GM19025 (cell line): Measurements from ENCODE around the gene PTPN4.

Experiments
- ATAC-seq: cut with Tn5 transposase; IDR thresholded peaks from one replicate; pipeline ENCODE4 v1.9.1; 2021; ENCODE audit warnings: mild to moderate bottlenecking, low read depth, moderate library complexity; ENCODE audit not compliant: unreplicated experiment

The PTPN4 gene

DNA sequence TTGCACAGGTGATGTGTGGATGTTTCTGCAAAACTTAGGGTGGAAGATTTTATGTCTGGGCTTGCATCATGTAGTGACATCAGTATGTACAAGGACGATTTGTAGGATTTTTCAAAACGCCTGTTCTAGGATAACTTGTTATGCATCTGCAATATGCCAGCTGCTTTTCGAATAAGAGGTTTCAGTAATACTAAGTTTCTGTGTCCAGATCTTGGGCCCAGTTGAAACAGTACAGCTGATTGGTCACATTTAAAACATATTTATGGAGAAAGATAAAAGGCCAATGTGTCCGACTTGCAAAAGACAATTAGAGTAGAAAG, 1.2 kb downstream of the PTPN4 start:
- ATAC-seq: no peak

DNA sequence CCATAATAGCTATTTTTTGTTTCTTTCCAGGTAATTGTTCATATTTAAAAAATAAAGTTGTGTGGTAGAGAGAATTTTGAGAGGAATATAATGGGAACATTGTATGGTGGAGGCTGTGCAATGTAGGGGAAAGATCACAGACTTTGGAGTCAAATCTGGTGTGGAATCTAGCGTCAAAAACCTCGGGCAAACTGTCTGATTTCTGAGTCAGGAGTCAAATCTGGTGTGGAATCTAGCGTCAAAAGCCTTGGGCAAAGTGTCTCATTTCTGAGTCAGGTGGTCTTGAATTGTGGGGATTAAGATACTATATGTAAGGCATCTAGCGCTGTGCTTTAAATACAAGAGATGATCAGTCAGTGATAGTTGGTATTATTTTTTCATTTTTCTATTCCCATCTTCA, 5.1 kb downstream of the PTPN4 start:
- no peak for ATAC-seq

DNA sequence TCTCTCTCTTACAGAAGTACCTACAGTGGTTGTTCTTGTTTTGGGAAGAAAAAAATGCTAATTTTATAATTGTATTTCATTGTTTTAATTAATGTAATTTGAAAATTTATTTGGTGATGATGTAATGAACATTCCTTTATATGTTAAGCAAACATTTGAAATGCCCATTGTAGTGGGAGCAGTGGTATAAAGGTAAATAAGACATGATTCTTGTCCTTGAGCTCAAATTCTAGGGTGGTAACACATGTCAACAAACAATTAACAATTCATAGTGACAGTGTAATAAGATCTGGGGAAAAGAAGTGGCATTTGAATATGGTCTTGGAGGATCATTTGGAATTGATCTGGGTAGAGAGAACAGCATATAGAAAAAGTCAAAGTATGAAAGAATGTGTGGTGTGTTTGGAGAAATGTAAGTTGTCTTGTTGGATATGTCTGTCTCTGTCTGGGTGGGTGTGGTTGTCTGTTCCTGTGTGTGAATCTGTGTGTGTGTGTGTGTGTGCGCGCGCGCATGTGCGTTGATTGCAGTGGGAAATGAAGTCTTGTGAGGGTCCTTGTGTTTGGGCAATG, 5.8 kb downstream of the PTPN4 start:
- ATAC-seq: no peak

DNA sequence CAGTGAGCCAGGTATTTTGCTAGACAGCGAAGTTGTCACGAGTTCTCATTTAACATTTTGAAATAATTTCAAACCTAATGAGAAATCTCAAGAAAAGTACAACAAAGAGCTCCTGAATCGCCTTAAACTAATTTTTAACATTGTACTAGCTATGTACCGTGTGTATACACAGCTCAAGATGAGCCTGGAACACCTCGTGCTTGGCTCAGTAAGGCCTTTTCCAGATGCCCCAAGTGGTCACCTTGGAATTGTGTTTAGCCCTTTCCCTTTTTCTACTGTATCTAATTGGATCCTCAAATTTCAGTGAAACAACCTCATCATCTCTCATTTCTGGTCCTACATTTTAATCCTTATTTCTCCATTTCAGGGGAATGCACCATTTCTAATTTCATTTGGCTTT, 7.2 kb downstream of the PTPN4 start:
- ATAC-seq: no peak

DNA sequence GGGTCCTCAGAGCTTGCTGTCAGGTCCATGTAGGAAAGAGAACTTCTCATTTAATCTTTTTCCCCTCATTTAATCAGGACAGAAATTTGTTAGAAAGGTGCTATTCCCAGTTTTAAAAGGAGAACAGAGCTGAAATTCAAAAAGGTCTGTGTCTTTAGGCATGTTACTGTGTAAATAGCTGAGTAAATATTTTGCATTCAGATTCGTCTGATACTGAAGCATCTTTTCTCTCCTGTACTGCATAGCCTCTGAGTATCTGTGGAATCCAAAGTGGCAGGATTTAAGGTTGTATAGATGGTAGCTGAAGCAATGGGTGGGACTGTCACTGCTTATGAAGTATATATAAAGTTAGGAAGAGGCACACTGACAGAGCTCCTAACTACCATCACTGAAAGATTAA, 9.0 kb downstream of the PTPN4 start:
- ATAC-seq: no peak

DNA sequence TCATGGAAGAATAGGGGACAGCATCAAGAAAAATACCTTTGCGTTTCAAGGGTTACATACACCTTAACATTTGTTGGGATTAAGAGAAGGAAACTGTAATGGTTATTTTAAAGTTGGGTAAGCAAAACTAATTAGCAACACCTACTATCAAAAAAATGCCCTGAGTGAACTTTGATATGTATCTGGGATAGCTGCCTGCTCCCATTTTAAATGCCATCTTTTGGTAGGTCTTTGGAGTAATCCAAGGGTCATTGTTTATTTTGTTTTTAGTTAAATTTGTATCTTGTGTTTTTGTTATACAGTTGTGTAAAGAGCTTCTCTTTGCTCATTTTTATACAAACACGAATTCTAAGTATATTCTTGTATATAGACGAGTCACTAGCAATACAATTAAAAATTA, 9.9 kb downstream of the PTPN4 start:
- no peak for ATAC-seq

DNA sequence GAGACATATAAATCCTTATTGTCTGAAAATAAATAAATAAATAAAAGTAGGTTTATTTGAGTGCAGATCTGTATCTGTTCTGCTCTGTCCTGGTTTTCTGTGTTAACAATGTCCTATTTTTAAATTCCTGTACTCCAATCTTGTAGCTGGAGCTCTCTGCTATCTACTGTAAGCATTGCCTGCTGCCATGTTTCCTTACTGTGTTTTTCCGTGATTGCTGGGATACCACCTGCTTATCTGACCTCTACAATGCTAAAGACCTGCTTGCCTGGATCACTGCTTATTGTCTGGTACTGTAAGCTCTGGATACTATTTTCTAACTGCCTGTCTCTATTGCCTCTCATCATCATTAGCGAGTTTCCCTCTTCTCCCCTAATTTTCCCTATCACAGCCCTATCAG, 11.6 kb downstream of the PTPN4 start:
- ATAC-seq: no peak

DNA sequence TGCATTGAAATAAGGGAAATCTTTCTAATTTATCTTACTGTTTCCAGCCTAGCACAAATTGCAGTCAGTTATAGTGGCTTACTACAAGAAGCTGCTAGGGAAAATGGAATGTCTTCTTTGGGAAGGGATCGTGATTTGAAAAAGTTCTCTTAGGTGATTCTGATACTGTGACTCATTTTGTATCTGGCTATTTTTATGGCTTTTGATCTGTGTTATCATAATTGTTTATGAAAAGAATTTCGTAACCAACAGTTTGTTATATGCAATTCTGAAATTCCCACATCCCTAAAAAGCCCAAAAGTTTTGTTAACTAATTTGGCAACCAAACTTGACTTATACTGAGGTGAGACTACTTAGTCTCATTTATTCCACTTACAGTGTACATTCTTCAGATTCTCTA, 12.4 kb downstream of the PTPN4 start:
- ATAC-seq: no peak

DNA sequence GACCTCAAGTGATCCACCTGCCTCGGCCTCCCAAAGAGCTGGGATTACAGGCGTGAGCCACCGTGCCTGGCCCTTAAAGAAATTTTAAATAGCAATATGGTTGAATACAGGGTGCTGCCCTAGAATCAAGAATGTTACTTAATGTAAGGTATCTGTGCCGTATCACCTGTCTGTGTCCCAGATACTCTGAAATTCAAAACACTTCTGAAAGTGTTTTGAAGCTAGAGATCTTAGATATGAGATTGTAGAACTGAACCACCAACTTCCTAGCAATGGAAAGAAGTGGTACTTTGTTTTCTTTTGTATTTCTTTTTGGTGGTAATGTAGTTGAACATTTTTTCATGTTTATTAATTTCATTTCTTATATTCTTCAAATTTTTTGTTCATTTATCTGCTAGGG, 13.0 kb downstream of the PTPN4 start:
- ATAC-seq: no peak

DNA sequence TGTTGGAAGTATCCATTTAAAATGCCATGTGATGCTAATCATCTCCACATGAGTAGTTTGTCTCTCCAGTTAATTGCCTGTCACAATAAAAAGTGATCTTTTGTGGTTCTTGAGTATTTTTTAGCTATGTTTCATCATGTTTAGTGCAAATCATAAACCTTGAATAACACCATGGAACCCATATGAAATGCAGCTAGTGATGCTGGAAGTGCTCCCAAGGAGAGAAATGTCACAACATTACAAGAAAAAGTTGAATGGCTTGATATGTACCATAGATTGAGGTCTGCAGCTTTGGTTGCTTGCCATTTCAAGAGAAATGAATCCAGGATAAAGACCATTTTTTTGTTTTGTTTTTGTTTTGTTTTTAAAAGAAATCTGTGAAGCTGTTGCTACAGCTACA, 14.3 kb downstream of the PTPN4 start:
- ATAC-seq: no peak

DNA sequence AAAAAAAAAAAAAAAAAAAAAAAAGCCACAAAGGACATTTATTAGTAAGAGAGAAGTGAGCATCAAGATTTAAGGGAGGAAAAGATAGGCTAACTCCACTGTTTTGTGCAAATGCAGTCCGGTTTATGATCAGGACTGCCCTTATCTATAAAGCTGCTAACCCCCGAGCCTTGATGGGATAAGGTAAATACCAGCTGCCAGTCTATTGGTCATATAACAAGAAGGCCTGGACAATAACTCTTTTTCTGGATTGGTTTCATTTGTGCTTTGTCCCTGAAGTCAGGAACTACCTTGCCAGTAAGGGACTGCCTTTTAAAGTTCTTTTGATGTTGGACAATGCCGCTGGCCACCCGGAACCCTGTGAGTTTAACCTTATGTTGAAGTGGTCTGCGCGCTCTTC, 15.4 kb downstream of the PTPN4 start:
- ATAC-seq: no peak

DNA sequence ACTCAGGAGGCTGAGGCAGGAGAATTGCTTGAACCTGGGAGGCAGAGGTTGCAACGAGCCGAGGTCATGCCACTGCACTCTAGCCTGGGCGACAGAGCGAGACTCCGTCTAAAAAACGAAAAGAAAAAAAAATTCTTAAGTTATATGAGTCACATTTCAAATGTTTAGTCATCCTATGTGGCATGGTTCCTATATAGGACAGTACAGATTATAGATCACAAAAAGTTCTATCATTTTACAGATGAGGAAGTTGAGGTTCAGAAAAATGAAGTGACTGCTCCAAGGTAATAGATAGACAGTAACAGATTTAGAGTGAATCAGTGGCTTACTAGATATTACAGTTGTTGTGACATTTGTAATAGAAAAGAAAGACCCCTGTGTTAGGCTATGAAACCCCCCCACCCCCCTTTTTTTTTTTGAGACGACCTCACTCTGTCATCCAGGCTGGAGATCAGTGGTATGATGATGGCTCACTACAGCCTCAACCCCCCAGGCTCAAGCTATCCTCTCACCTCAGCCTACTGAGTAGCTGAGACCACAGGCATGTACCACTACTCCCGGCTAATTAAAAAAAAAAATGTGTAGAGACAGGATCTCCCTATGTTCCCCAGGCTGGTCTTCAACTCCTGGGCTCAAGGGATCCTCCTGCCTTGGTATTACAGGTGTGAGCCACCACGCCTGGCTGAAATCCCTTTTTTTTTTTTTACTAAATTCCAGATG, 22.7 kb downstream of the PTPN4 start:
- no peak for ATAC-seq

DNA sequence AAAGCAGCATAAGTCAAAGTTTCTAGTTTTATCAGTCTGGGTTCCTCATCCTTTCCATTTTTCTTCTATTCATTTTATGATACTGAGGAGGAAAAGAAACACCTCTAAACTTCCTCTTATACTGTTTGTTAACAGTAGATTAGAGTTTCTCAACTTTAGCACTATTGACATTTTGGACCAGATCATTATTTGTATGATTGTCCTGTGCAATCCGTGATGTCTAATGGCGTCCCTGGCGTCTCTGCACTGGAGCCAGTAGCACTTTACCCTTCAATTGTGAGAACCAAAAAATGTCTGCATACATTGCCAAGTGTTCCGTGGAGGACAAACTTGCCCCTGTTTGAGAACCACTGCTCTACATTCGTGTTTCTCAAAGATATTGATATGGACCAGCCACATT, 25.2 kb downstream of the PTPN4 start:
- no peak for ATAC-seq

DNA sequence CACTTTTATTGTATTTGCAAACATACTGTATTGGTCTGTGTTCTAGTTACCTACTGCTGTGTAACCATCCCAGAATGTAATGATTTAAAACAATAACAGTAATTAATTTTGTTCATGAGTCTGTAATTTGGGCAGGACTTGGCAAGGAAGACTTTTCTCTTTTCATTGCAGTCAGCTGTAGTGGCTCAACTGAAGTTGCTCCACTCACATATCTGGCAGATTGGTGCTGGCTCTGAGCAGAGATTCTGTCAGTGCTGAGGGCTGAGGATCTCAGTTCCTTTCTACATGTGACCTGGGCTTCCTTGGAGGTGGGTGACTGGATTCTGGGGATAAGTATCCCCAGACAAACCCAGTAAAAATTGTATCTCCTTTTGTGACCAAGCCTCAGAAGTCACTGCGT, 26.6 kb downstream of the PTPN4 start:
- no peak for ATAC-seq

DNA sequence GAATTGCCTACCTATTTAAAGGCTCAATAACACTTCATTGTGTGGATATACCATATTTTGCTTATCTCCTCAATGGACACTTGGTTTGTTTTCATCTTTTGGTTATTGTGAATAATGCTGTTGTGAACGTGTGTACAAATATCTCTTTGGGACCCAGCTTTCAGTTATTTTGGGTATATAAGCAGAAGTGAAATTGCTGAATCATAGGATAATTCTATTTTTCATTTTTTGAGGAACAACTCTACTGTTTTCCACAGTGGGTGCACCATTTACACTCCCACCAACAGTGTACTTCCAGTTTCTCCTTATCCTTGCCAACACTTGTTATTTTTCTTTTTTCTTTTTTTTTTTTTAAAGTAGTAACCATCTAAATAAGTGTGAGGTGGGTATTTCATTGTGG, 29.0 kb downstream of the PTPN4 start:
- no peak for ATAC-seq

DNA sequence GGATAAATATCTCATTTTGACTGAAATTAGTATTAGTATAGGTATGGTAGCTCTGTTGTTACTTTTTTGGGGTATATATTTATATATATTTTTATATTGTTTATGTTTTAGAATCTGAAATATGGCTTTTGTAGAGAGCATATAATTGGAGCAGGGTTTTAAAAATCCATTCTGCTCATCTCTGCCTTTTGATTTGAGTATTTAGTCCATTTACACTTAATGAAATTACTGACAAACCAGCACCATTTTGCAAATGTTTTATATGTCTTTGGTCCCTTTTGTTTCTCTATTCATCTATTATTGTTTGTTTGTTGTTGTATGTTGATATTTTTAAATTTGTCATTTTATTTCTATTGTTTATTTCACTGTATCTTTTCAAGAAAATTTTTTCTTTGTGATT, 30.7 kb downstream of the PTPN4 start:
- no peak for ATAC-seq

DNA sequence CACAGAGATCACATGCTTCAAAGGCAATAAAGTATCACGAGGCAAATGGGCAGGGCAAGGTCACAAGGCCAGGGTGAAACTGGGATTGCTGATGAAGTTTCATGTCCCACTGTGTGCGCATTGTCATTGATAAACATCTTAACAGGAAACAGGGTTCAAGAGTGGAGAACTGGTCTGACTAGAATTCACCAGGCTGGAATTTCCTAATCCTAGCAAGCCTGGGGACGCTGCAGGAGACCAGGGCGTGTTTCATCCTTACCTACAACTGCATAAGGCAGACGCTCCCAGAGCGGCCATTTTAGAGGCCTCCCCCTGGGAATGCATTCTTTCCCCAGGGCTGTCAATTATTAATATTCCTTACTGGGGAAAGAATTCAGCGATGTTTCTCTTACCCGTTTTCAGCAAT, 33.2 kb downstream of the PTPN4 start:
- ATAC-seq: no peak

DNA sequence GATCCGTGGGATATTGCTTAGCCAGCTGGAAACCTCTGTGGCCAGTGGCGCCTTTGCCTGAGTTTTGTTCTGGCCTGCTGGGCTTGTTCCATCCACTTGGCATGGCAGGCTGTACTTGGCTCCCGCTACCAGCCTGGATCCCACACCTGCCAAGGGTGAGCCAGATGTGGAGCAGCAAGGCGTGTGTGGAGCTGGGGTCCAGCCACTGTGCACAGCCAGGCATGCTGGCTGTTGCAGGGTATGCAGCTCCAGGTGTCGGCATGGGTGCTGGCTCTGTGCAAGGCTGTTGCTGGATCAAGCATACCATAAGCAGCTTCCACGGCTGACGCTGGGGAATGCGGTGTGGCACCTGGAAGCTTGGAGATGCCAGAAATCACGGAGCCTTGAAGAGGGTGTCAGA, 34.5 kb downstream of the PTPN4 start:
- ATAC-seq: no peak

DNA sequence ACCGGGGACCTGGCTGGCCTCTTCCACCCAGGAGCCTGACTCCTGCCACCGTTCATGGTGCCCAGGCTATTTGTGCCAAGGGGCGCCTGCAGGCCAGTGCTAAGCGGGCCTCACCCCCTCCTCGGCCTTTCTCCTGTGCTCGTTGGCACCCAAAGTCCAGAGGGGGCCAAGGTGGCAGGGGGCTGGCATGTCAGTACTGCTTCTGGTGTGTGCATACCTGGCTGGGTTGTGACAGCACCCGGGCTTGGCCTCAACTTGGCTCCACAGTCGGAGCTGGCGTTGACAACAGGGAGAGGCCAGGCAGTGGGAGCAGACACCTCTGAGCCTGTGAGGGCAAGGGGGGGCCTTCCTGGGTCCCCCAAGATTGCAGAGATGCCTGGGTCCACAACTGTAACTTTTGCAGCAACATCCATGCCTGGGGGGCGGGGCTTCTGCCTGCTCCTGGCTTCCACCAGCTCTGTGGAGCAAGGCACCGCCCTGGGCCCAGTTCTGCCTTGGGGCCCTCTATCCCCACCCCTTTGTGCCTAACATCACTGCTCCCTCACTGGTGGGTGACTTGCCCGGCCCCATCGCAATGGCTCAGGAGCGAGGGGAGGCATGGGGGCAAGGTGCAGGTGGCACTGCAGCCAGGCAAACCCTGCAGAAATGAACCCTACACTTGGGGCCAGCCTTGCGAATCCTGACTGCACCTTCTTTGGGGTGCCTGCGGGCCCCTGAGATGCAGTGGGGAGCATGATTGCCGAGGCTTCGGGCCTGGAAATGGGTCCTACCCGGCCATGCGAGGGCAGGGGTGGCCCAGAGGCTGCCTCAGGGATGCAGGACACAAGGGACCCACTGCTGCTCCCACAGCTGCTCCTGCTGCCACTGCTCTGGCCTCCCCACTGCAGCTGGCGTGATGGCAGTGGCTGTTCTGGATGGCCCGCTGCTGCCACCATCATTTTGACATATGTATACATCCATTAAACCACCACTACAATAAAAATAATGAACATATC, 35.9 kb downstream of the PTPN4 start:
- ATAC-seq: no peak

DNA sequence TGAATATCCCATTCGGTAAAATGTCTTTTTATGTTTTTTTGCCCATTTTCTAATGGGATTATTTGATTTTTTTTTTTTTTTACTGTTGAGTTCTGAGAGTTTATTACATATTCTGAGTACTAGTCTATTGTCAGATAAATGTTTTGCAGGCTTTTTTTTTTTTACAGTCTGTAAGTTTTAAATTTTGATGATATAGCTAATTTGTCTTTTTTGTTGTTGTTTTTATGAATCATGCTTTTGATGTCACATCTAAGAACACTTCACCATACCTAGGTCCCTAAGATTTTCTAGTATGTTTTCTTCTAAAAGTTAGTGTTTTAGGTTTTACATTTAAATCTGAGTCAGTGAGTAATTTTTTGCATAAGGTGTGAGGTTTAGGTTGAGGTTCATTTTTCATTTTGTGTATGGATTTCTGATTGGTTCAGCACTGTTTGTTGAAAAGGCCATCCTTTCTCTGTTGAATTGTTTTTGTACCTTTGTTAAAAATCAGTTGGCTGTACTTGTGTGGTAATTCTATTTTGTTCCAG, 40.7 kb downstream of the PTPN4 start:
- ATAC-seq: no peak

DNA sequence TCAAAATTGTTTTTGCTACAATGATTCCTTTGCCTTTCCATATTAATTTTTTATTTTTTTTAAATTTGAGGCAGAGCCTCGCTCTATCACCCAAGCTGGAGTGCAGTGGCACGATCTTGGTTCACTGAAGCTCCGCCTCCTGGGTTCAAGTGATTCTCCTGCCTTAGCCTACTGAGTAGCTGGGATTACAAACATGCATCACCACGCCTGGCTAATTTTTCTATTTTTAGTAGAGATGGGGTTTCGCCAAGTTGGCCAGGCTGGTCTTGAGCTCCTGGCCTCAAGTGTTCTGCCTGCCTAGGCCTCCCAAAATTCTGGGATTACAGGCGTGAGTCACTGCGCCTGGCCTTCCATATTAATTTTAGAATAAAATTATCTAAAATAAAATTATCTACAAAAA, 41.3 kb downstream of the PTPN4 start:
- ATAC-seq: no peak
